ENCODE data around the gene MYOG.

MYOG gene

DNA sequence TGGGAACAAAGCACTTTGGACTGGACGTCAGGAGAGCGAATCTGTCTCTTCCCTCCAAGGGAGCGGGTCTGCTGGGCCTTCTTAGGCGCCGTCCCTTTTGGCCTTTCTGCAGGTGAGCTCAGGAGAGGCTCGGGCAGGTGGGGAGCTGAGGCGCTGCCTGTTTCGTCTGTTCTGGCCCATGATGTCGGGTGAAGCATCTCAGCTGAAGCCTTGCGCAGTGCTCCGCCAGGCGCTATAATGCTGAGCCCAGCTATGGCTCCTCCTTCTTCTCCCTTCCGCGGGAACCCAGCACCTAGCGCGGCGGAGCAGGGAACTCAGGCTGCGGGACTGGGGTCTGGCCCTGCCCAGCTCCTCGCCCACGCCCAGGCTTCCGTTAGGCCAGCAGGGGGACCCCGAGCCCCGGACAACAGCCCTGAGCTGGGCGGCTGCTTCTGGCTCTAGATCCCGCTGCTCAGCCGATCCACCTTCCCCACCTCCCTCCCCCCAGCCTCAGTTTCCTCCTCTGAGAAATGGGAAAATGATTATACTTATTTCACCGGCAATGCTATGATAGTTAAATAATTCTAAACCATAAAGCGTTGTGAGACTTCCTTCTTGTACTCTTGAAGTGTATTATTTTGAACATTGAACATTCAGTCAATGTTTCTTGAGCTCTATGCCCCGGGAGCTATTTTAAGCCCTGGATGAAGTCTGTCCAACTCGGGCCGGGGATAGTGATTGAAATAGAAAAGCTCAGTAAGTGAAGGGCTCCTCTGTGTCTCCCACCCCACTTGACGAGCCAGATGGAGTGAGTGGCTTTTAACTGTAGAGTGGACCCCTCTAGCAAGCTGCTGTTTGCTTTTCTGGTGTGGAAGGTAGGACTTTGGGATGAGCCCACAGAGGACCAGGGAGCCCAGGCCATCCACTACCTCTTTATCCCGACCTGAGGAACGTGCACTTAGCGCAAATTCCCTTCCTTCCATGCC lies 32.1 kb upstream of the MYOG start:
- Mint-ChIP-seq H3K4me3 (peak overlapping the region in 1 of 3 experiments; percentile 3), H3K27ac (peak overlapping the region in 2 of 3 experiments; percentile 1 to 54), H3K27me3 (ENCODE audit: low read depth) (peaks cover 36% of the 10 kb centered on the region), H3K9me3 (no peaks in the 10 kb centered on the region), H3K36me3 (ENCODE audit: low read depth) (no peaks in the 10 kb centered on the region), H3K4me1 (peaks cover 46% of the 10 kb centered on the region)
- peak; percentile 87 to 92 (median 89) for TF ChIP-seq CTCF (IDR thresholded peaks at IDR 0.05; ENCODE audit: unreplicated experiment in 3 of 3)

DNA sequence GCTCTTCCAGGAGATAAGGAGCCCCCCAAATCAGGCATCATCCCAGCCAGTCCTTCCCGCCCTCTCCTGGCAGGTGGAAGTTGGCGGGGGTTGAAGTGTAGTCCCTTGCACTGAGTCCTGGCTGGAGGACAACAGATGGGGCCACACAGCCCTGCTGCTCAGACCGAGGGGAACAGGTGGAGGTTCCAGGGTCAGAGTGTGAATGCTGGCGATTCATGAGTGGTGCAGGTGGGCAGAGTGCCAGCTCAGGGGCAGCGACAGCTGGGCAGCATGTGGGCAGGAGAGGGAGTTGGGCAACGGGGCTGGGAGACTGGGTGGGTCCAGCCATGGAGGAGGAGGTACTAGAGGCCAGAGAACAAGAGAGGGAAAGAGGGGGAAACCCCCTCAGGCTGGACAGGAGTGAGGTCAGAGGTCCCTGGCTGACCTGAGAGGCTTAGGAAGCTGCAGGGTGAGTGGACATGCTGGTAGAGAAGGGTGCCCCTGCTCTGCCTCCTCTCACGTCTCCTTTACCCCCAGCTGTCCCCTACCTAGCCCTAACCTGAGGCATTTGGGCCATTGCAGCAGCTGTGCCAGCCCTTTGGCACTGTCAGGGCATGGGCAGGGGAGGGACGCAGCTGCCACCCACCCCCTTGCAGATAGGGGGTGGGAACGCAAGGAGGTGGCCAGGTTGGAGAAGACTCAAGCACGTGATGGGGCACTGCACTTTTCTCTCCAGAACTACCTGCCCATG lies 30.4 kb upstream of the MYOG start:
- no peak for TF ChIP-seq CTCF (IDR thresholded peaks at IDR 0.05; ENCODE audit: unreplicated experiment in 3 of 3)
- Mint-ChIP-seq H3K27ac (peak overlapping the region in 2 of 3 experiments; percentile 26 to 28), H3K36me3 (ENCODE audit: low read depth) (no peaks in the 10 kb centered on the region), H3K27me3 (ENCODE audit: low read depth) (peaks cover 28% of the 10 kb centered on the region), H3K4me3 (peak overlapping the region in 1 of 3 experiments; percentile 45), H3K4me1 (peaks cover 34% of the 10 kb centered on the region), H3K9me3 (no peaks in the 10 kb centered on the region)

DNA sequence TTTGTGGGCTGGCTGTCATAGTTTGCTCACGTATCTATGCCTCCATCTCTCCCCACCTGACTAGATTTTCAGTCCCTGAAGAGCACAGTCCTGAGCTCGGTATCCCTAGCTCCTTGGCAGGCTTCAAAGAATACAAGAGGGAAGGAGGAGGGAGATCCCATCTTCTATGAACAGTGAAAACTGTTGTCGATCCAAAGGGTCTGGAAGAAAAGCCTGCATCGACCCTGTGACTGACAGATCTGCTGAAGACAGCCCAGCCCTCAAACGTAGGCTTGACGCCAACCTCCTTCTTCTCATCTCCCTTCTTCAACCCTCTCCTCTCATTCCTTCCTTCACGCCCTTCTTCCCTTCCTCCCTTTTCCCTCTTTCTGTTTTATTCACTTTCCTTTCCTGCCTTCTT lies 28.4 kb upstream of the MYOG start:
- Mint-ChIP-seq H3K36me3 (ENCODE audit: low read depth) (no peaks in the 10 kb centered on the region), H3K9me3 (no peaks in the 10 kb centered on the region), H3K4me3 (no peak overlapping the region), H3K27ac (no peak overlapping the region), H3K4me1 (peaks cover 24% of the 10 kb centered on the region), H3K27me3 (ENCODE audit: low read depth) (peaks cover 18% of the 10 kb centered on the region)
- TF ChIP-seq CTCF (IDR thresholded peaks at IDR 0.05; ENCODE audit: unreplicated experiment in 3 of 3) = no peak

DNA sequence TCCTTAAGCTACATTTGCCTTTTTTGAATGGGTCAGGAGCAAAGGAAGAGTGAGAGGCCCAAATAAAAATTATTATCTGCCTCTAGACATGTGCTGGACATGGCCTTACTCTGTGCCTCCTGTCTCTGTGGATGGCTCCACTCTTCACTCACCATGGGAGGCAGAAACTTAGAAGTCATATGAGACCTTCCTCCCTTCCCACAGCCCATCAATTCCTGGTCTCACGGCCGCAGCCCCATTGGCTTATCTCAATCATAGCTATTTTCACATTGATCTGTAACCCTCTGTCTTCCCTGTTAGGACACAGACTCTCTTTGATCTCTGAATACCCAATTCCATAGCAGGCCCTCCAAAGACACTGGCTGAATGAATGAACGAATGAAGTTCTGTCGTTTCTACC lies 27.5 kb upstream of the MYOG start:
- no peak for TF ChIP-seq CTCF (IDR thresholded peaks at IDR 0.05; ENCODE audit: unreplicated experiment in 3 of 3)
- H3K36me3 Mint-ChIP-seq (ENCODE audit: low read depth) = no peaks in the 10 kb centered on the region
- no peak overlapping the region for H3K4me3 Mint-ChIP-seq
- H3K27me3 Mint-ChIP-seq (ENCODE audit: low read depth) = peaks cover 18% of the 10 kb centered on the region
- H3K27ac Mint-ChIP-seq = no peak overlapping the region
- H3K9me3 Mint-ChIP-seq = peaks cover under 1% of the 10 kb centered on the region
- H3K4me1 Mint-ChIP-seq = peaks cover 20% of the 10 kb centered on the region

- H3K4me3 Mint-ChIP-seq = no peak overlapping the region
- peaks cover 12% of the 10 kb centered on the region for H3K4me1 Mint-ChIP-seq
- no peak overlapping the region for H3K27ac Mint-ChIP-seq
- H3K36me3 Mint-ChIP-seq (ENCODE audit: low read depth) = no peaks in the 10 kb centered on the region
- H3K27me3 Mint-ChIP-seq (ENCODE audit: low read depth) = peaks cover 12% of the 10 kb centered on the region
- TF ChIP-seq CTCF (IDR thresholded peaks at IDR 0.05; ENCODE audit: unreplicated experiment in 3 of 3) = no peak
- peaks cover 5% of the 10 kb centered on the region for H3K9me3 Mint-ChIP-seq
Observed at GRCh38 chr1:203112475-203112874, 26.7 kb upstream of the MYOG start.
